Mammary epithelial cell (primary cell): ENCODE data around the gene CARM1.

Experiments
- EZH2 ChIP-seq: IDR thresholded peaks from 2 replicates; pipeline ENCODE4 v1.6.1; 2012; ENCODE audit warnings: low read length, inconsistent platforms, borderline replicate concordance
- TF ChIP-seq, protein P1 (sequence below), 2 donors: IDR thresholded peaks in 1 of 2; conservative IDR thresholded peaks in 1 of 2; 2 replicates each; pipeline ENCODE4 v1.5.1; 2011 to 2012; ENCODE audit warnings: inconsistent platforms in 2 of 2, low read length in 2 of 2, mild to moderate bottlenecking in 2 of 2, control low read depth in 1 of 2, low read depth in 1 of 2; ENCODE audit not compliant: insufficient read depth in 1 of 2; ENCODE audit errors: extremely low read depth in 1 of 2

DNA sequence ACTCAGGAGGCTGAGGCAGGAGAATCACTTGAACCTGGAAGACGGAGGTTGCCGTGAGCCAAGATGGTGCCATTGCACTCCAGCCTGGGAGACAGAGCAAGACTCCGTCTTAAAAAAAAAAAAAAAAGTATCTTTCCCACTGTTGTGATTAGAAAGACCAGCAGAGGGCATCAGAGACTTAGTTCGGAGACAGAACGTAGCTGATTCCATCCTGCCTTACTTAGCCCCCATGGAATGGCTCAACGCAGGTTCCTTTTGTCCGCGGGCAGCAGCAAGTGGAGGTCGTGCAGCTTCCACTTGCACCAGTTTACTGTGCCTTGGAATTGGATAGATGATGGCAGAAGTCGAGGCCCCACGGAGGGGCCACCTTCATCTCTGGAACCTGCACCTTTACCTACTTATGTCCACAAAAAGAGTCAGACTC lies 65.3 kb downstream of the CARM1 start:
- TF ChIP-seq, protein P1, sequence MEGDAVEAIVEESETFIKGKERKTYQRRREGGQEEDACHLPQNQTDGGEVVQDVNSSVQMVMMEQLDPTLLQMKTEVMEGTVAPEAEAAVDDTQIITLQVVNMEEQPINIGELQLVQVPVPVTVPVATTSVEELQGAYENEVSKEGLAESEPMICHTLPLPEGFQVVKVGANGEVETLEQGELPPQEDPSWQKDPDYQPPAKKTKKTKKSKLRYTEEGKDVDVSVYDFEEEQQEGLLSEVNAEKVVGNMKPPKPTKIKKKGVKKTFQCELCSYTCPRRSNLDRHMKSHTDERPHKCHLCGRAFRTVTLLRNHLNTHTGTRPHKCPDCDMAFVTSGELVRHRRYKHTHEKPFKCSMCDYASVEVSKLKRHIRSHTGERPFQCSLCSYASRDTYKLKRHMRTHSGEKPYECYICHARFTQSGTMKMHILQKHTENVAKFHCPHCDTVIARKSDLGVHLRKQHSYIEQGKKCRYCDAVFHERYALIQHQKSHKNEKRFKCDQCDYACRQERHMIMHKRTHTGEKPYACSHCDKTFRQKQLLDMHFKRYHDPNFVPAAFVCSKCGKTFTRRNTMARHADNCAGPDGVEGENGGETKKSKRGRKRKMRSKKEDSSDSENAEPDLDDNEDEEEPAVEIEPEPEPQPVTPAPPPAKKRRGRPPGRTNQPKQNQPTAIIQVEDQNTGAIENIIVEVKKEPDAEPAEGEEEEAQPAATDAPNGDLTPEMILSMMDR (conservative IDR thresholded peaks at IDR 0.05 in 1 of 2, IDR thresholded peaks at IDR 0.05 in 1 of 2; ENCODE audit: extremely low read depth in 1 of 2, insufficient read depth in 1 of 2, low read depth in 1 of 2, low read length in 2 of 2), result peak; percentile 44 to 70
- TF ChIP-seq EZH2, result no peak
